ENCODE data around the gene PIP.

DNA sequence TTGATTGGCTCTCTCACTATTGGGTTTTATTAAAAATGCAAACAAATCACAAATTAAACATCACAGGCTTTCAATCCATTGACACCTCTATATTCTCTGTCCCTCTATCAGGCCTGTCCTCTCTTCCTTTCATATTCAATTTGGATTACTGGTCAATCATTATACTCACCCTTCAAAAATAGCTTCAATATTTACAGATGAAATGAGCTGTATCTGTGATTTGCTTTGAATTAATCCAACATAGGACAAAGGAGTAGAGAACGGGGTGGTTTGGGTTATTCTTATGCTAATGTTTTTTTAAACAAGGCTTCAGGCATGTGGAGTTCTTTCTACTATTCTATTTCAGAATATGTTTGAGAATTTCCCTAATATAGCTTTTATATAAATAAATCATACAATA, 53.7 kb downstream of the PIP start:
- TF ChIP-seq ZNF384 (IDR thresholded peaks at IDR 0.05), result no peak
- no peak for TF ChIP-seq FOXM1 (IDR thresholded peaks at IDR 0.05; ENCODE audit: borderline replicate concordance)
- no peak for TF ChIP-seq FOXK2 (IDR thresholded peaks at IDR 0.05)
- no peak for TF ChIP-seq SP1 (IDR thresholded peaks at IDR 0.05)
- no peak for TF ChIP-seq TARDBP (IDR thresholded peaks at IDR 0.05)
- no peak for TF ChIP-seq ARNT (IDR thresholded peaks at IDR 0.05)
